WERI-Rb-1 (cell line): ENCODE measurements around the gene TMCO4.

Experiments used
- DNase-seq: peaks from one replicate; pipeline ENCODE4 v3.0.0-alpha.2; 2020
- H3K27ac ChIP-seq: fragments of 250-450 bp; sonication (Bioruptor Pico); 2 replicates; pipeline ENCODE4 v1.5.1; 2020; ENCODE audit warnings: mild to moderate bottlenecking, moderate library complexity
- H3K27me3 ChIP-seq: fragments of 250-450 bp; sonication (Bioruptor Pico); 2 replicates; pipeline ENCODE4 v1.5.1; 2021; ENCODE audit warnings: mild to moderate bottlenecking, low read depth, moderate library complexity; ENCODE audit not compliant: insufficient read depth, severe bottlenecking
- H3K36me3 ChIP-seq: fragments of 250-450 bp; sonication (Bioruptor Pico); 2 replicates; pipeline ENCODE4 v1.5.1; 2020; ENCODE audit warnings: mild to moderate bottlenecking, moderate library complexity
- H3K4me3 ChIP-seq: 2 replicates; pipeline ENCODE4 v1.5.1; 2011; ENCODE audit warnings: low read depth, mild to moderate bottlenecking, control low read depth, low read length
- H3K9me3 ChIP-seq: fragments of 250-450 bp; sonication (Bioruptor Pico); 2 replicates; pipeline ENCODE4 v1.5.1; 2021; ENCODE audit warnings: mild to moderate bottlenecking, moderate library complexity; ENCODE audit not compliant: severe bottlenecking
- TF ChIP-seq, protein P1 (sequence below): IDR thresholded peaks from 2 replicates; pipeline ENCODE4 v1.5.1; 2011; ENCODE audit warnings: low read depth, mild to moderate bottlenecking, control low read depth, inconsistent platforms, low read length

TMCO4 gene

GRCh38 chr1:19689085-19689757, 110.5 kb downstream of the TMCO4 start:
- no peak overlapping the region for H3K4me3 ChIP-seq
- DNase-seq: no peak
- peaks cover 7% of the 10 kb centered on the region for H3K9me3 ChIP-seq
- H3K36me3 ChIP-seq: no peaks in the 10 kb centered on the region
- no peaks in the 10 kb centered on the region for H3K27me3 ChIP-seq
- TF ChIP-seq, protein P1, sequence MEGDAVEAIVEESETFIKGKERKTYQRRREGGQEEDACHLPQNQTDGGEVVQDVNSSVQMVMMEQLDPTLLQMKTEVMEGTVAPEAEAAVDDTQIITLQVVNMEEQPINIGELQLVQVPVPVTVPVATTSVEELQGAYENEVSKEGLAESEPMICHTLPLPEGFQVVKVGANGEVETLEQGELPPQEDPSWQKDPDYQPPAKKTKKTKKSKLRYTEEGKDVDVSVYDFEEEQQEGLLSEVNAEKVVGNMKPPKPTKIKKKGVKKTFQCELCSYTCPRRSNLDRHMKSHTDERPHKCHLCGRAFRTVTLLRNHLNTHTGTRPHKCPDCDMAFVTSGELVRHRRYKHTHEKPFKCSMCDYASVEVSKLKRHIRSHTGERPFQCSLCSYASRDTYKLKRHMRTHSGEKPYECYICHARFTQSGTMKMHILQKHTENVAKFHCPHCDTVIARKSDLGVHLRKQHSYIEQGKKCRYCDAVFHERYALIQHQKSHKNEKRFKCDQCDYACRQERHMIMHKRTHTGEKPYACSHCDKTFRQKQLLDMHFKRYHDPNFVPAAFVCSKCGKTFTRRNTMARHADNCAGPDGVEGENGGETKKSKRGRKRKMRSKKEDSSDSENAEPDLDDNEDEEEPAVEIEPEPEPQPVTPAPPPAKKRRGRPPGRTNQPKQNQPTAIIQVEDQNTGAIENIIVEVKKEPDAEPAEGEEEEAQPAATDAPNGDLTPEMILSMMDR: no peak
- no peak overlapping the region for H3K27ac ChIP-seq

DNA sequence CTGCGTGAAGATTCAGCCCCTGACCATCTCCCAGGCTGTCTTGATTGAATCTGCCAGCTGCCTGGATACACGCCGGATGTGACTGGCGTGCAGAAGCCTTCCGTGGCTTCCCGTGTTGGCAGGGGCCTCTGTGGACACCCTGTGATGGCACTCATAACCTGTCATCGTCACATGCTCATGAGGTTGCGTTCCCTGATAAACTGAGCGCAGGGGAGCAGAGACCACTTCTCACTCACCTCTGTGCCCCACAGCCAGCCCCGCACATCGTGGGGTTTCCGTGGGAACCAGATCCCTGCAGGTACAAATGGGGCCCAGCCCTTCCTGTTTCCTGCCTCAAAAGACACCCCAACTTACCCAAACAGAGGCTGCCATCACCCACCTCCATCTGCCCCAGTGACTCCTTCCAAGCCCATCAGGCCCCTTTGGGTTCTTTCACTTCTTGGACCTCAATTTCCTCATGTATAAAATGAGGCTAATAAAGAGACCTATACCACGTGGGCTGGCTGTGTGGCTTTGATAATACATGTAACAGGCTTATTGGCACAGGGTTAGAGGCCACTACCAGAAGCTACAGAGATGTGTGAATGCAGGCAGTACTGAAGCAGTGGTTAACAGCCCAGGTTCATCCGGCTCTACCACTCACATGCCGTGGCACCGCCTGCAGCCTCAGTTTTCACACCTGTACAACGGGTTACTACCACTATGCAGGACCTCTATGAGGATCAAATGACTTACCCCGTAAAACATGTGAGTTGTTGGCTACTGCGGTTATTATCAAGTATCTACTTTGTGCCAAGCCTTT, 111.5 kb downstream of the TMCO4 start:
- Histone ChIP-seq H3K27me3 (no peaks in the 10 kb centered on the region), H3K36me3 (no peaks in the 10 kb centered on the region), H3K9me3 (peaks cover 7% of the 10 kb centered on the region), H3K4me3 (no peak overlapping the region), H3K27ac (no peak overlapping the region)
- no peak for DNase-seq
- TF ChIP-seq, protein P1: no peak

DNA sequence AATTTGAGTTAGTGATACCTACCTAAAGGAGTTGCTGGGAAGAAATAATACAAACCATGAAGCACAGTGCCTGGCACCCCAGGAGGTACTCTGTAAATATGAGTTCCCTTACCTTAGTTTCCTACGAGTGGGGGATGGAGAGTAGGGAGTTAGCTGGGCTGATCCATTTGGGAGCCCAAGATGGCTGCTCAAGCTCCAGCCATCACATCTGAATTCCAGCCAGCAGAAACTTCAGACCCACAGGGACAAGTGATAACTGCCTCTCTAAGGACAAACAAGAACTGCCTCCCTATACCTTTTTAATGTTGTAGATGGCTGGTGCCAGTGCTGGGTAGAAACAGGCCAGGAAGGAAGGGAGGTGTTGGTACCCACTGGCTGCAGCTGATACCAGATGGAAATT, 112.3 kb downstream of the TMCO4 start:
- TF ChIP-seq, protein P1: no peak
- H3K36me3 ChIP-seq: no peaks in the 10 kb centered on the region
- H3K27me3 ChIP-seq: no peaks in the 10 kb centered on the region
- no peak for DNase-seq
- no peak overlapping the region for H3K4me3 ChIP-seq
- no peak overlapping the region for H3K27ac ChIP-seq
- H3K9me3 ChIP-seq: peaks cover 7% of the 10 kb centered on the region

GRCh38 chr1:19685994-19686393, 113.7 kb downstream of the TMCO4 start:
- TF ChIP-seq, protein P1: no peak
- Histone ChIP-seq H3K27me3 (no peaks in the 10 kb centered on the region), H3K36me3 (no peaks in the 10 kb centered on the region), H3K27ac (no peak overlapping the region), H3K9me3 (peaks cover 7% of the 10 kb centered on the region), H3K4me3 (no peak overlapping the region)
- DNase-seq: no peak

DNA sequence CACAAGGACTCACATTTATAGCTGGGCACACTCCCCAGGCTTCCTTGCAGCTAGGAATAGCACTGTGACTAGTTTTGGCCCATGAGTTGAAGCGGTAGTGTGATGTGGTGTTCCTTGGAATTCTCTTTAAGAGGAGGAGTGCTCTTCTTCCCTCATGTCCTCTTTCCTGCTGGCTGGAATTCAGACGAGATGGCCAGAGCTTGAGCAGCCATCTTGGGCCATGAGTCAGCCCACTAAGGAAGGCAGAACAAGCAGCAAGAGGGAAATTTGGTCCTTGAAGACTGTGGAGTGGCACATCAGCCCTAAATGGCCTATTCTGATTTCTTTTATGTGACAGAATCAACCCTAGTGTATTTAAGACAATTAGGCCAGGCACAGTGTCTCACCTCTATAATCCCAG, 115.0 kb downstream of the TMCO4 start:
- TF ChIP-seq, protein P1: no peak
- peaks cover 1% of the 10 kb centered on the region for H3K9me3 ChIP-seq
- no peaks in the 10 kb centered on the region for H3K27me3 ChIP-seq
- no peak overlapping the region for H3K4me3 ChIP-seq
- H3K27ac ChIP-seq: no peak overlapping the region
- H3K36me3 ChIP-seq: no peaks in the 10 kb centered on the region
- DNase-seq: no peak

- TF ChIP-seq, protein P1: no peak
- Histone ChIP-seq H3K4me3 (no peak overlapping the region), H3K36me3 (no peaks in the 10 kb centered on the region), H3K27me3 (no peaks in the 10 kb centered on the region), H3K27ac (no peak overlapping the region), H3K9me3 (no peaks in the 10 kb centered on the region)
- DNase-seq: no peak
Observed at GRCh38 chr1:19683351-19683750, 116.4 kb downstream of the TMCO4 start.
